GM13976 (cell line): Measurements from ENCODE around the gene VPS18.

Experiments used
- DNase-seq: peaks from one replicate; pipeline ENCODE4 v3.0.0; 2012; ENCODE audit warnings: low spot score
- CTCF ChIP-seq: IDR thresholded peaks from 2 replicates; pipeline ENCODE4 v1.5.1; 2012; ENCODE audit warnings: borderline replicate concordance, mild to moderate bottlenecking; ENCODE audit not compliant: insufficient read depth; ENCODE audit errors: extremely low read depth, missing control alignments, control extremely low read depth
- in situ Hi-C: fragments of 300-500 bp; cut with MboI; formaldehyde crosslinking; loops from one replicate; pipeline ENCODE4 v1.12.0; 2022; ENCODE audit warnings: low sequenced_read_pairs, mixed read lengths, inconsistent platforms; ENCODE audit not compliant: unreplicated experiment

The VPS18 gene

GRCh38 chr15:40850576-40851112, 43.6 kb upstream of the VPS18 start:
- no peak for DNase-seq
- TF ChIP-seq CTCF = no peak
- in situ Hi-C loops = loop anchor here (5.0 kb wide), 1 partner anchor 42 kb away; the partner anchor contains the start of gene VPS18

GRCh38 chr15:40852529-40852928, 41.7 kb upstream of the VPS18 start:
- in situ Hi-C loops = loop anchor here (5.0 kb wide), 1 partner anchor 40 kb away; the partner anchor contains the start of gene VPS18
- TF ChIP-seq CTCF = no peak
- no peak for DNase-seq

GRCh38 chr15:40853241-40853890, 40.9 kb upstream of the VPS18 start:
- DNase-seq = no peak
- in situ Hi-C loops = loop anchor here (5.0 kb wide), 1 partner anchor 39 kb away; the partner anchor contains the start of gene VPS18
- TF ChIP-seq CTCF = no peak

GRCh38 chr15:40854161-40854560, 40.1 kb upstream of the VPS18 start:
- no peak for DNase-seq
- no peak for TF ChIP-seq CTCF
- in situ Hi-C loops = loop anchor here (5.0 kb wide), 1 partner anchor 38 kb away; the partner anchor contains the start of gene VPS18

- no peak for TF ChIP-seq CTCF
- in situ Hi-C loops = no loop called here
- DNase-seq = no peak
Measured at GRCh38 chr15:40855706-40856234, 38.5 kb upstream of the VPS18 start.

GRCh38 chr15:40856746-40857145, 37.5 kb upstream of the VPS18 start:
- no peak for DNase-seq
- in situ Hi-C loops = no loop called here
- TF ChIP-seq CTCF = no peak
